Transverse colon (tissue), 4 donors: ENCODE measurements around the gene DMAC2. TPM values are rescaled to one million over a fixed set of nuclear protein-coding genes. Genes with fewer than 3 reads are reported as not detected.

ENCODE experiments used
- DNase-seq: peaks from one replicate; pipeline ENCODE4 v3.0.0-alpha.2; 2019
- H3K27ac ChIP-seq, 4 donors: fragments of 200-600 bp; sonication (generic); 2 replicates each; pipeline ENCODE4 v1.5.1; 2016 to 2018; ENCODE audit warnings: inconsistent platforms in 4 of 4
- H3K27me3 ChIP-seq: fragments of 200-600 bp; sonication (generic); 2 replicates; pipeline ENCODE4 v1.5.1; 2017; ENCODE audit warnings: inconsistent platforms
- H3K36me3 ChIP-seq, 4 donors: fragments of 200-600 bp; sonication (generic); 2 replicates each; pipeline ENCODE4 v1.5.1; 2017 to 2019; ENCODE audit warnings: inconsistent platforms in 4 of 4
- H3K4me1 ChIP-seq, 4 donors: fragments of 200-600 bp; sonication (generic); 2 replicates each; pipeline ENCODE4 v1.5.1; 2017 to 2020; ENCODE audit warnings: inconsistent platforms in 4 of 4
- H3K4me3 ChIP-seq, 4 donors: fragments of 200-600 bp; sonication (generic); 1 replicate in 1 of 4; 2 replicates in 3 of 4; pipeline versions ENCODE4 v1.5.1 to v1.6.1; 2017 to 2019; ENCODE audit warnings: inconsistent platforms in 4 of 4
- H3K9me3 ChIP-seq, 2 donors: fragments of 200-600 bp; sonication (generic); 2 replicates each; pipeline ENCODE4 v1.5.1; 2017 to 2019; ENCODE audit warnings: inconsistent platforms in 2 of 2
- CTCF ChIP-seq, 5 experiments: fragments of 200-600 bp in 3 of 5; fragments of 450-650 bp in 2 of 5; sonication (generic) in 3 of 5; IDR thresholded peaks; 1 replicate in 2 of 5; 2 replicates in 3 of 5; pipeline ENCODE4 v1.5.1; 2016 to 2017; ENCODE audit warnings: antibody characterized with exemption in 5 of 5, inconsistent platforms in 3 of 5, mild to moderate bottlenecking in 2 of 5, moderate library complexity in 1 of 5
- EP300 ChIP-seq: sonication (generic); formaldehyde crosslinking; IDR thresholded peaks from one replicate; pipeline ENCODE4 v1.6.1; 2017; ENCODE audit warnings: antibody characterized with exemption, low read depth
- POLR2A ChIP-seq: fragments of 450-650 bp; IDR thresholded peaks from one replicate; pipeline ENCODE4 v1.6.1; 2016; ENCODE audit warnings: antibody characterized with exemption, mild to moderate bottlenecking, moderate library complexity
- POLR2AphosphoS5 ChIP-seq, 3 donors: sonication (generic); formaldehyde crosslinking; IDR thresholded peaks; one replicate each; pipeline ENCODE4 v1.6.1; 2016; ENCODE audit warnings: antibody characterized with exemption in 3 of 3
- WGBS, 2 donors: methylation state at CpG; one replicate each; pipeline ENCODE4 v1.1.5; 2018; ENCODE audit warnings: low coverage in 1 of 2; 5-methylcytosine and 5-hydroxymethylcytosine counted together
- in situ Hi-C, 4 donors: fragments of 200-750 bp; cut with MboI; loops; one replicate each; pipeline versions ENCODE4 v1.15.0 to v1.15.1; 2017; ENCODE audit warnings: low sequenced_read_pairs in 3 of 4, low pct_ligation_motif_present in 1 of 4, low pct_unique_long_range_greater_than_20kb in 1 of 4
- intact Hi-C: fragments of 100-400 bp; cut with DNase I; formaldehyde crosslinking; loops from one replicate; pipeline ENCODE4 v1.15.1; 2023; ENCODE audit warnings: low total_unique reads
- total RNA-seq, 4 donors: library from RNA; depleted of rRNA; stranded (reverse); fragments of >200 nt; gene quantifications; one replicate each; pipeline ENCODE4 v1.1.0, GENCODE V29; 2016

DMAC2 gene
- total RNA-seq, 4 donors from 2014 or later = 15.9 to 65.8 (median 50.1) TPM

- DNase-seq = no peak
- TF ChIP-seq POLR2A (no peak), POLR2AphosphoS5 (IDR thresholded peaks at IDR 0.05) (no peak)
- Histone ChIP-seq H3K4me1 (peaks cover 0 to 5% (median 2%) of the 10 kb centered on the region in 4 donors), H3K4me3 (no peak overlapping the region), H3K36me3 (no peaks in the 10 kb centered on the region), H3K27ac (no peak overlapping the region), H3K9me3 (no peaks in the 10 kb centered on the region), H3K27me3 (peaks cover 15% of the 10 kb centered on the region)
- 63 to 75% methylated on average over 1 to 6 of the region's 6 CpGs for WGBS, 2 donors
- in situ Hi-C loops (loop anchor here in 2 of 4 donors (10.0 to 25.0 kb wide), 2 partner anchors 110 to 122 kb away; partner anchors contain the start of gene CEACAM21 (in 1 of the 2)), intact Hi-C loops (no loop called here)
Observed at GRCh38 chr19:41452584-41453275, 13.0 kb upstream of the DMAC2 start.

GRCh38 chr19:41449865-41450178, 10.1 kb upstream of the DMAC2 start:
- TF ChIP-seq POLR2A = no peak
- TF ChIP-seq EP300 = no peak
- TF ChIP-seq CTCF (IDR thresholded peaks at IDR 0.05) = no peak
- TF ChIP-seq POLR2AphosphoS5 (IDR thresholded peaks at IDR 0.05) = no peak

GRCh38 chr19:41449079-41449864, 9.6 kb upstream of the DMAC2 start:
- WGBS, 2 donors = 6 to 7% methylated on average over 3 to 22 of the region's 22 CpGs
- in situ Hi-C loops = loop anchor here in 2 of 4 donors (5.0 to 10.0 kb wide), 2 partner anchors 123 to 126 kb away; partner anchors contain the start of gene CEACAM21 (in 1 of the 2)

More at GRCh38 chr19:41449865-41450178, 10.1 kb upstream of the DMAC2 start:
- intact Hi-C loops = loop anchor here (5.0 kb wide), 1 partner anchor 122 kb away; no protein-coding TSS in a partner anchor
- 44% methylated on average over 3 of the region's 3 CpGs; no CpG with 5 or more reads in 1 of the 2 donors for WGBS, 2 donors
- H3K27ac ChIP-seq = no peak overlapping the region
- no peak for DNase-seq
- H3K27me3 ChIP-seq = peaks cover 21% of the 10 kb centered on the region
- H3K4me1 ChIP-seq = peaks cover 0 to 5% (median 0%) of the 10 kb centered on the region in 4 donors
- no peak overlapping the region for H3K4me3 ChIP-seq
- in situ Hi-C loops = loop anchor here (5.0 to 25.0 kb wide), 3 partner anchors 112 to 125 kb away; partner anchors contain the start of gene CEACAM21 (in 2 of the 4)
- H3K36me3 ChIP-seq = no peaks in the 10 kb centered on the region
- H3K9me3 ChIP-seq = no peaks in the 10 kb centered on the region

More at GRCh38 chr19:41449079-41449864, 9.6 kb upstream of the DMAC2 start:
- DNase-seq = peak; percentile 78
- H3K9me3 ChIP-seq = no peaks in the 10 kb centered on the region
- peak overlapping the region in 1 of 4 donors; percentile 20 for H3K4me3 ChIP-seq
- intact Hi-C loops = loop anchor here (5.0 kb wide), 1 partner anchor 123 kb away; no protein-coding TSS in a partner anchor
- TF ChIP-seq EP300 (no peak), POLR2AphosphoS5 (IDR thresholded peaks at IDR 0.05) (no peak), POLR2A (no peak), CTCF (IDR thresholded peaks at IDR 0.05) (peak; percentile 94 to 99 (median 98))
- no peak overlapping the region for H3K27ac ChIP-seq
- H3K27me3 ChIP-seq = peaks cover 21% of the 10 kb centered on the region
- peaks cover 0 to 5% (median 0%) of the 10 kb centered on the region in 4 donors for H3K4me1 ChIP-seq
- H3K36me3 ChIP-seq = no peaks in the 10 kb centered on the region
